ENCODE measurements around the gene NFATC3. TPM values are rescaled to one million over a fixed set of nuclear protein-coding genes. Genes with fewer than 3 reads are reported as not detected.
A peak's percentile ranks its signal among the peaks of the same experiment; 100 is the strongest.

NFATC3 gene
- total RNA-seq: 22.5 and 32.8 TPM in 2 replicates

DNA sequence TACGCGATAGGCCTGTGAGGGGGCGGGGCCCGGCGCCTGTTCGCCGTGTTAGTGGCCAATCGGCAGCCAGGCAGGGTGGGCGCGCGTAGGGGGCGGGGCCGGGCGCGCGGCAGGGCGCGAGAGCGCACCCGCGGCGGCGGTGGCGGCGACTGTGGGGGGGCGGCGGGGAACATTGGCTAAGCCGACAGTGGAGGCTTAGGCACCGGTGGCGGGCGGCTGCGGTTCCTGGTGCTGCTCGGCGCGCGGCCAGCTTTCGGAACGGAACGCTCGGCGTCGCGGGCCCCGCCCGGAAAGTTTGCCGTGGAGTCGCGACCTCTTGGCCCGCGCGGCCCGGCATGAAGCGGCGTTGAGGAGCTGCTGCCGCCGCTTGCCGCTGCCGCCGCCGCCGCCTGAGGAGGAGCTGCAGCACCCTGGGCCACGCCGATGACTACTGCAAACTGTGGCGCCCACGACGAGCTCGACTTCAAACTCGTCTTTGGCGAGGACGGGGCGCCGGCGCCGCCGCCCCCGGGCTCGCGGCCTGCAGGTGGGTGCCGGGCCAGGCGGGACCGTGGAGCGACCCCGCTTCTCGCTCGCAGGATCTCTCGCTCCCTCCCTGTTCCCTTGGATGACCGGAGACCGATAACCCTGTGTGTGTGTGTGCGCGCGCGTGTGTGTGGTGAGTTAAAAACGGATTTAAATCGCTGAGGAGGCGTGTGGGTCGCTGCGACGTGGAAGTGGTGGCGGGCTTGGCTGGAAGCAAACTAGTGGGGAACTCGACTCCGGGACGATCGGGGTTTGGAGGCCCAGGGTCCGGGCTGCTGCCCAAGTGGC is at the start of gene NFATC3:
TSS of gene NFATC3 (plus strand) at position 112 of the 813 bp plus-strand sequence. CDS start at position 424, 312 bp downstream.
- peak within 1 kb of the TSS; percentile 82 for H3K4me3 ChIP-seq (ENCODE audit: low read depth, low read length)
- TF ChIP-seq, protein P1, sequence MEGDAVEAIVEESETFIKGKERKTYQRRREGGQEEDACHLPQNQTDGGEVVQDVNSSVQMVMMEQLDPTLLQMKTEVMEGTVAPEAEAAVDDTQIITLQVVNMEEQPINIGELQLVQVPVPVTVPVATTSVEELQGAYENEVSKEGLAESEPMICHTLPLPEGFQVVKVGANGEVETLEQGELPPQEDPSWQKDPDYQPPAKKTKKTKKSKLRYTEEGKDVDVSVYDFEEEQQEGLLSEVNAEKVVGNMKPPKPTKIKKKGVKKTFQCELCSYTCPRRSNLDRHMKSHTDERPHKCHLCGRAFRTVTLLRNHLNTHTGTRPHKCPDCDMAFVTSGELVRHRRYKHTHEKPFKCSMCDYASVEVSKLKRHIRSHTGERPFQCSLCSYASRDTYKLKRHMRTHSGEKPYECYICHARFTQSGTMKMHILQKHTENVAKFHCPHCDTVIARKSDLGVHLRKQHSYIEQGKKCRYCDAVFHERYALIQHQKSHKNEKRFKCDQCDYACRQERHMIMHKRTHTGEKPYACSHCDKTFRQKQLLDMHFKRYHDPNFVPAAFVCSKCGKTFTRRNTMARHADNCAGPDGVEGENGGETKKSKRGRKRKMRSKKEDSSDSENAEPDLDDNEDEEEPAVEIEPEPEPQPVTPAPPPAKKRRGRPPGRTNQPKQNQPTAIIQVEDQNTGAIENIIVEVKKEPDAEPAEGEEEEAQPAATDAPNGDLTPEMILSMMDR (IDR thresholded peaks at IDR 0.05; ENCODE audit: insufficient read depth, low read depth, low read length): no peak
- DNase-seq (ENCODE audit: low read depth): peak; percentile 97

DNA sequence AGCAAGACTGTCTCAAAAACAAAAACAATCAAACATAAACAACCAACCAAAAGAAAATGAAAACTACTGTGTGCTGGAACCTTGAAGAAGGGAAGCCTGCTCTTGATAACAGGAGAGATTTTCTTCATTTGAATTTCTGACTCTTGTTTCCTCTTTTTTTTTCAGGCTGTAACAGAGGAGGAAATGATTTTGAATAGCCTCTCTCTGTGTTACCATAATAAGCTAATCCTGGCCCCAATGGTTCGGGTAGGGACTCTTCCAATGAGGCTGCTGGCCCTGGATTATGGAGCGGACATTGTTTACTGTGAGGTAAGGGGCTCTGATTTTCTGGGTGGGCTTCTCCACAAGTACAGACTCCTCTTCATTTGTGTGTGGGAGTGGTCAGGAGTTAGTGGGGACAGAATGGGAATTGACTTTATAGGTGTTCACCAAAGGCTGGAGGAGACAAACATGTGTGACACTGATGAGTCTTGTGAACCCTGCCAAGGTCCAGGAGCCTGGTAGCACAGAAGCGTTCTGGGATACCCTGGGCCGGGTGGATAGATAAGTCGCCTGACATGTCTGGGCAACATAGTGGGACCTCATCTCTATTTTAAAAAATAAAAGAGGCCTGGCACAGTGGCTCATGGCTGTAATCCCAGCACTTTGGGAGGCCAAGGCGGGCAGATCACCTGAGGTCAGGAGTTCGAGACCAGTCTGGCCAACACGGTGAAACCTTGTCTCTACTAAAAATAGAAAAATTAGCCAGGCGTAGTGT is 47.2 kb upstream of the NFATC3 start:
- DNase-seq (ENCODE audit: low read depth): no peak
- H3K4me3 ChIP-seq (ENCODE audit: low read depth, low read length): no peak overlapping the region
- TF ChIP-seq, protein P1 (IDR thresholded peaks at IDR 0.05; ENCODE audit: insufficient read depth, low read depth, low read length): no peak

DNA sequence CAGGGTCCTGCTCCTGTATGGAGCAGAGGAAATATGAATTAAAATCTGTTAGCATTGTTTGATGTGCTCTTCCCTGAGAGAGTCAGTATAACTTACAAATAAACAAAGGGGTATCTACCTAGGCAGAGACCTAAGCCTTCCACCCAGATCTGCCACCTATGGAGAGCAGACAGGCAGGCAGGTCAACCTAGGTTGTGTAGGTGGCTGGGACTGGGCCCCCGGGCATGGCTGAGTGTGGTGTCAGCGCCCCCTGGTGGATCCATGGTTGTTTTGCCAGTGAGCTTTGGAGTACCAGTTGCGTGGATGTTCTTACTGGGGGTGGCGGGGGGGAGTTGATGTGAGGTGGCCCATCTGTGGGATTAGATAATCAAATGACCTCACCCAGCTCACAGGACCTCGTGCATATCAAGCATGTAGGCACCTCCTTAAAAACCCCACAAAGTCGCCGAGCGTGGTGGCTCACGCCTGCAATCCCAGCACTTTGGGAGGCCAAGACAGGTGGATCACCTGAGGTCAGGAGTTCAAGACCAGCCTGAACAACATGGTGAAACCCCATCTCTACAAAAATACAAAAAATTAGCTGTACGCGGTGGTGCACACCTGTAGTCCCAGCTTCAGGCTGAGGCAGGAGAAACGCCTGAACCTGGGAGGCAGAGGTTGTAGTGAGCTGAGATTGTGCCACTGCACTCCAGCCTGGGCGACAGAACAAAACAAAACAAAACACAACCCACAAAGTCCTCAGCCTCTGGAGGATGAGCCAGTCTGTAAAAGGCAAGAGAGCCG is 44.5 kb upstream of the NFATC3 start:
- H3K4me3 ChIP-seq (ENCODE audit: low read depth, low read length): no peak overlapping the region
- peak; percentile 64 for DNase-seq (ENCODE audit: low read depth)
- TF ChIP-seq, protein P1 (IDR thresholded peaks at IDR 0.05; ENCODE audit: insufficient read depth, low read depth, low read length): peak; percentile 86

DNA sequence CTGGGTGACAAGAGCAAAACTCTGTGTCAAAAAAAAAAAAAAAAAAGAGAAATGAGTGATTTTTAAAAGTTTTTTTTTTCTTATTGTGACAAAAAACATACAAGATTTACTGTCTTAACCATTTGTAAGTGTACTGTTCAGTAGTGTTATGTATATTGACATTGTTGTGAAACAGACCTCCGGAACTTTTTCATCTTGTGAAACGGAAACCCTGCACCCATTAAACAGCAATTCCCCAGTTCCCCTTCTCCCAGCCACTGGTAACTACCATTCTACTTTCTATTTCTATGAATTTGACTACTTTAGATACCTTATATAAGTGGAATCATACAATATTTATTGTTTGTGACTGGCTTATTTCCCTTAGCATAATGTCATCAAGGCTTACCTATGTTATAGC is 43.4 kb upstream of the NFATC3 start:
- no peak for DNase-seq (ENCODE audit: low read depth)
- H3K4me3 ChIP-seq (ENCODE audit: low read depth, low read length): no peak overlapping the region

DNA sequence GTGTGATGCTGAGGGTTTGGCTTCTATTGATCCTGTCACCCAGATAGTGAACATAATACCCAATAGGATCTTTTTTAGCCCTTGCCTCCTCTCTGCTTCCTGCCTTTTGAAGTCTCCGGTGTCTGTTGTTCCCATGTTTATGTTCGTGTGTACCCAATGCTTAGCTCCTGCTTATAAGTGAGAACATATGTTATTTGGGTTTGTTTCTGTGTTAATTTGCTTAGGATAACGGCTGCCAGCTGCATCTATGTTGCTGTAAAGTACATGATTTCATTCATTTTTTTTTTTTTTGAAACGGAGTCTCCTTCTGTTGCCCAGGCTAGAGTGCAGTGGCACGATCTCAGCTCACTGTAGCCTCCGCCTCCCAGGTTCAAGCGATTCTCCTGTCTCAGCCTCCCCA is 39.1 kb upstream of the NFATC3 start:
- H3K4me3 ChIP-seq (ENCODE audit: low read depth, low read length): no peak overlapping the region
- no peak for DNase-seq (ENCODE audit: low read depth)
- TF ChIP-seq, protein P1 (IDR thresholded peaks at IDR 0.05; ENCODE audit: insufficient read depth, low read depth, low read length): no peak

More for the DNA sequence above, 43.4 kb upstream of the NFATC3 start:
- TF ChIP-seq, protein P1 (IDR thresholded peaks at IDR 0.05; ENCODE audit: insufficient read depth, low read depth, low read length): no peak

DNA sequence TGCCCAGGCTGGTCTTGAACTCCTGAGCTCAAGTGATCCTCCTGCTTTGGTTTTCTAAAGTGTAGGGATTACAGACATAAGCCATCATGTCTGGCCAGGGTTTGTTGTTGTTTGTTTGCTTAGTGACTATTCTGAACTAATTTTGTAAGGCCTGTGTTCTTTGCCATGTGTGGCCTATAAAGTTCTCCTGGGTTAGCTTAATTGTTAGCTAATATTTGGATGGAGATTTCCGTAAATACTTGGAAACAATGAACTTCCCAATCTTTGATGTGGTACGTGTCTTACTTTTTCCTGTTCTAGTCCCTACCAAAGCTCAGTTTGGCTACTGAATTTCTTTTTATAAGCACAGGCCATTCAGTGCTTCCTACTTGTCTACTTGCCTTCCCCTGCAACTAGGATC is 37.2 kb upstream of the NFATC3 start:
- no peak for DNase-seq (ENCODE audit: low read depth)
- TF ChIP-seq, protein P1 (IDR thresholded peaks at IDR 0.05; ENCODE audit: insufficient read depth, low read depth, low read length): no peak
- no peak overlapping the region for H3K4me3 ChIP-seq (ENCODE audit: low read depth, low read length)
